Activated CD8-positive, alpha-beta memory T cell treated with anti-CD3 and anti-CD28 coated beads for 1 hour (primary cell): ENCODE measurements around the gene WASF3.

Source experiments
- DNase-seq, 2 donors: peaks; one replicate each; pipeline ENCODE4 v3.0.0-alpha.2; 2020; ENCODE audit warnings: low read depth in 1 of 2; ENCODE audit errors: extremely low read depth in 1 of 2

Gene WASF3

GRCh38 chr13:26544707-26545106 is 12.8 kb upstream of the WASF3 start:
- no peak for DNase-seq

DNA sequence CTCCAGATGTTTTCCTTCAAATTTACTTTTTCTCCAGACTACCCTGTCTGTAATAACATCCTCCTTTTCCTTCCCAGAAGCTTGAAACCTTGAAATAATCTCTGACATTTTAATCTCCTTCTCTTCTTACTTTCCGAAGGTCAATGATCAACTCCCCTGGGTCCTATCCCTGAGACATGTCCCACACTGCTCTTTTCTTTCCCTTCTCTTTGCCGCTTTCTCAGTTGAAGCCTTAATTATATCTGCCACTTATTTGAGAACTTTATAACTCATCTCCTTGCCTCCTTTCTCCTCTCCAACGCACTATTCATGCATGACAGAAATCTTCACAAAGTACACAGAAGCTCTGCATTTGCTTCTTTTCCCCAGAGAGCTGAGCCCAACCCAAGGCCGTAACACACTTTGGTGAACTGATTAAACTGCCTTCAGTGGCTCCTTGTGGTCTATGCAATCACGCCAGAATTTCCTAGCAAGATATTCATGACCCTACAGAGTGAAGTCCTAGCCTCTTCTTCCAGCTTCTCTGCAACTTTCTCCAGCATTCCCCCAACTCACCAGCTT is 9.2 kb upstream of the WASF3 start:
- no peak for DNase-seq

GRCh38 chr13:26549713-26550112 is 7.8 kb upstream of the WASF3 start:
- no peak for DNase-seq

DNA sequence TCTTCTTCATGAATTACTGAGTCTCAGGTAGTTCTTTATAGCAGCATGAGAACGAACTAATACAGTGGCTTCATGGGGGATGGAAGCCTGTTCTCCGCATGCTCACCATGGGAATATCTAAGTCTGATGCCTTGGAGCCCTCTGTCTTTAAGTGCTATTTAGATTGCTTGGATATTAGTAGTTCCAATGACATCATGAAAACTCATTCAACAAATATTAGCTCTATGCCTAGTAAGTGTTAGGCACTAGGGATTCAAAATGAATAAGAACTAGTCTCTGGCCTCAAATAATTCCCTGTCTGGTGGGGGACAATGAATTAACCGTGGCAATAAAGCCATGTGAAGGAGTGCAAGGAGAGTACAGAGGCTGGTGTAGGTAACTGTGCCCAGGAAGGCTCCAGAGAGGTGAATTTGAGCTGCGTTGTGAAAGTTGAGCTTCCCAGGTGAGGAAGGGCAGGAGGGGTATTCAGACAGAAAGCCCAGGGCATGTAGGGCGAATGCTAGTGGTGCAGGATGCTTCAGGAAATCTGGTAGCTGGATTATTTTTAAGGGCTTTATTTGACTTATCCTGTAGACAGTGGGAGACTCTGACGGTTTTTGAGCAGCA is 6.1 kb upstream of the WASF3 start:
- no peak for DNase-seq

DNA sequence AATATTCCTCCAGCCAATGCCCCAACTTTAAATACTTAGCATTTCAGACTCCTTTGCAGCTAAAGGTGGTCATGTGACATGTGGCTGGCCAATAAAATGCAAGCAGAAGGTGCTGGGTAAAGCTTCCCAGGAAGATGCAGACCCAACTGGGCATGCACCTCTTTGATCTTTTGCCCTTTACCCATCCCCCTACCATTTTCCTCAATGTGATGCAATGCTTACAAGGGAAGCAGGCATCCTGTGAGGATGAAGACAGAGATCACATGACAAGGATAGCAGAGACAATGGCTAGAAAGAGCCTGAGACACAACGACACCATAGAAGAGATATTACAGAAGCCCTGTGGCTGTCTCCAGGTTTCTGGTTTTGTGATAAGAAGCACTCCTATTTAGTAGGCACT is 2.1 kb upstream of the WASF3 start:
- no peak for DNase-seq

GRCh38 chr13:26557051-26557392 is 461 bp upstream of the WASF3 start:
- no peak for DNase-seq

- DNase-seq = no peak
Measured at GRCh38 chr13:26558074-26558805, 757 bp downstream of the WASF3 start.

DNA sequence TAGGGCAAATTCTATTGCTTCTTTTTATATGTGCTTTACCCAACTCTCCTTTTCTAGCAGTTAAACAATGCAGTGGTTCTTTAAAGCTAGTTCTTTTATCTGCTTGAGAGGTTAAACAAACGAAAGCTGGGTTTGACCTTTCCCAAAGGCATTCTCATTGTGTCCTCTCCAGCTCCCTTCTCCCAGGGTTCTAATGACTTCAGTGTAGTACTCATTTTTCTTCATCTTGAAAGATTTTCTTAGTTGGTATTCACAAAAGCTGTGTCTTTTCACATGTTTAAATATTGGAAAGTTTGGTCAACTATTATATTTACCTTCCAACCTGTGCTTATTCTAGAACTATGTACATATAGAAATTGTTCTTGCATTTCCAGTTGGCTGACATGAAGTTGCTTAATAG is 1.5 kb downstream of the WASF3 start:
- no peak for DNase-seq

DNA sequence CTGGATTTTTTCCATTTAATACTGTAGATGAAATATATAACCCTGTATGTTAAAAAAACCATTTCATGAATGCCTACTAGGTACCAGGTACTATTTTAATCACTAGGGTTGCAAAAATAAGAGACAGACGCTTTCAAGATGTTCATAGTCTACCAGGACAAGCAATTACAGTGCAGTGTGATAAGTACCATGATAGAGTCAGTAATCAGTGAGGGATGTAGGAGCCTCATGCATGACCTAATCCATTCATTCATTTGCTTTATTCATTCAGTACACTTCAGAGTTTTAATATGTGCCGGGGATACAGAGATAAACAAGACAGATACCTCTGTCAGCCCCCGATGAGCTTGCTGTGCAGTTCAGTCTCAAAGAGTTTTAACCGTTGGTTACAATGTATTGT is 3.0 kb downstream of the WASF3 start:
- no peak for DNase-seq

DNA sequence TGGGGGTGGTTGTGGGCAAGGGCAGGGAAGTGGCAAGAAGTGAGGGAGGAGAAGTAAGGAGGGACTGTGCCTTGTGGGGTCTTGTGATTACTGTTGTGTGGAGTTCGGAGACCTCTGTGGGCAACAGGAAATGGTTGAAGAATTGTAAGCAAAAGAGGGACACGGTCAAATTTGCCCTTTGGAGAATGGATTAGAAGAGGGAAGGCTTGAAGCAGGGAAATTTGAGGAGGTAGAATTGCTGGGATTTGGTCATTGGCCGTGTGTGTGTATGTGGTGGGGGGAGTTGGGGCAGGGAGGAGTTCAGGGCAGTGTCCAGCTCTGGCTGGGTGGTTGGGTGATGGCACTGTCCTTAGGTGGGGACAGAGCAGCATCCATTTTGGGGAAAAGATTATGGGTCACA is 3.6 kb downstream of the WASF3 start:
- DNase-seq = no peak

DNA sequence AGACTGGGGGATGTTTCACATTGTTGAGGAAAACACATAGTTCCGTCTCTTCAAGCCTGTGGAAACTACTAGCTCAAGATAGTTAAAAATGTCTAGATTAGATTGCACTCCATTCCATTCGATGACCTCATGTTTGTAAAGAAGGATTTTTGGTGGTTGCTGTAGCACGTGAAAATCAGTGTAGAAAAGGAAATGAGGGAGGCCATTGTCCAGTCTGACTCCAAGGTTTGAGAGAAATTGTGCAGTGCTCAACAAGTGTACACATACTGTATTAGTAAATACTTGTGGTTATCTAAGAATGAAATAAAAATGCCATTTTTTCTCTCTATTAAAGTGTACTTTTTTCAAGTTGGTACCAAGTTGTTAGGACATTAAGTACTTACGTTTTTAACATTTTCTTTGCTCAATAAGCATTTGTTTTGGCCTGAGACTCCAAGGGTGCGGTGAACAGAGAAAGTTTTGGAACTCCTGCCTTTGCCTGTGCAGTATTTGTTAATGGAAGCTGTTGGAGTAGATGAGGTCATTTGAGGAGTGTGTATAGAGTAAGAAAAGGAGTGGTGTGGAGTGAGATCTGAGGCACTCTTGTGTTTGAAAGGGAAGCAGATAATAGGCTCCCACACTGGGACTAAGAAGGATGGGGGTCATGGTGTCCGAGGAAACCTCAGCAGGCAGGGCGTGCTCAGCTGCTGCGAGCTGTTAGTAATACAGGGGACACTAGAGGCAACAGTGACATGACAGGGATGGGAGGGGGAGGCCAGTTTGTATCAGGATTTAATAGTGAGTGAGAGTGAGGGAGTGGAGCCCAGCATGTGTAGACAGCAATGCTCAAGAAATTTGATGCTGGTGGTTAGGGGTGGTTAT is 4.4 kb downstream of the WASF3 start:
- DNase-seq = no peak

- no peak for DNase-seq
Measured at GRCh38 chr13:26562512-26562890, 5.0 kb downstream of the WASF3 start.

- no peak for DNase-seq
Measured at GRCh38 chr13:26563713-26564112, 6.2 kb downstream of the WASF3 start.

- no peak for DNase-seq
Measured at GRCh38 chr13:26568132-26568815, 10.8 kb downstream of the WASF3 start.

DNA sequence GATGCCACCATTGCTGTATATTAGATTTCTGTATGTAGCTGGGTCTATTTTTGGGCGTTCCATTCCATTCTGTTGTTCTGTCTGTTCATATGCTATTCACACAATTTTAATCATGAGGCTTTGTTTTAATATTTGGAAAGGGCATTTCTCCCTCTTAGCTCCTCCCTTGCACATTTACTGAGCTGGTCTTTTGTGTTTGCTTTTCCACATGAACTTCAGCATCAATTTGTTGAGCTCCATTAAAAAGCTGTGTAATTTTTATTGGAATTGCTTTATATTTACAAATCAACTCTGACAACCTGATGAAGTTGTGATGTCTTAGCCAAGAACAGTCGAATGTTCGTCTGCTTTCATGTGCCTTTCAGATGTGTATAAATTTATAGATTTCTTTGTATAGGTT is 14.0 kb downstream of the WASF3 start:
- no peak for DNase-seq

- DNase-seq = no peak
Measured at GRCh38 chr13:26575244-26575643, 17.8 kb downstream of the WASF3 start.

GRCh38 chr13:26579580-26579979 is 22.1 kb downstream of the WASF3 start:
- DNase-seq = no peak

DNA sequence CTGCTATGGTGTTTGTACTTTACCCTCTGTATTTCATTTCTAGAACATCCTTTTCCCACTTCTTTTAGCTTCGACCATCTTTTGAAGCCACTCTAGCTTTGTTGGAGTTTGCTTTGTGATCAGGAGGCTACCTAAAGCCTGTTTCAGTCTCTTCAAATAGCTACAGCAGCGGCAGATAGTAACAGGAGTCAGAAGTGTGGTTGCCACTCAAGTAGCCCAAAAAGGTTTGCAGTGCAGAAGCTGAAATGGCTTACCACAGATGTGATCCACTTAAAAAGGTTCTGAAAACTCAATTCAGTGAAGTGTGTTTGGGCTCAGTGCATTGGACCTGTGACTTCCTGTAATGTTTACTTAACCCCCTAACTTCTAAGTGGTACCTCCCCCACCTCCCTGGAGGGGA is 26.2 kb downstream of the WASF3 start:
- DNase-seq = no peak

DNA sequence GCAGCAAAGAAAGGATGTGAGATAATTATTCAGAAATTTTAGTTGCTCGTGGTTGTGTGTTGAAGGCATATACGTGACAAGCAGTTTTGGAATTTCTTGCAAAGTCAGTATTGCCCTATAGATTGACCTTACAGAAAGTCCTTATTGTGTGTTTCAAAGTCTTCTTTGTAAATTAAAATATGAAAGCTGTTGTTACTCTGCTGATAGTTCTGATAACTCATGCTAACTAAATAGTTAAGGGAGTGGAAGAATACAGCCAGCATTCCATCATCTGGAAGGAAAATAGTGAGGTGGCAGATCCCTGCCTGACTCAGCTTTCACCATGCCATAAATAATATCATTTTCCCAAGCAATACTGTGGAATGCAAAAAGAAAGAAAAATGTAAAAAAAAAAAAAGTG is 27.2 kb downstream of the WASF3 start:
- DNase-seq = no peak

DNA sequence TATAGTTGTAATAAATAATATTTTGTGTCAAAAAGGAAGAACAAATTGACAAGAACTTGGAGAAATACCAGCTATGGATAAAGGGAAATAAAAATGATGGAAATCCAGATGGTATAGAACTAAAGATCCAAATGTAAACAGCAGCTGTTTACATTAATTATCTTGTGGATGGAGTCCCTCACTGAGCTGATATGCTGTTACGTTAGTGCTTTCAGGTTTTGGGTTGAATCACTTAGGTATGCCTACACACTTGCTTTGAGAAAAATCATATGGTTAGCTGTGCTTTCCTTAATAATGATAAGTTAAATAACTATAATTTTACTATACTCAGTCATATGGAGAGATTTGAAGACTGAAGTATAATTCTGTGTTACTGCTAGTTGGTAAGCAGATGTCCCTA is 27.7 kb downstream of the WASF3 start:
- no peak for DNase-seq

DNA sequence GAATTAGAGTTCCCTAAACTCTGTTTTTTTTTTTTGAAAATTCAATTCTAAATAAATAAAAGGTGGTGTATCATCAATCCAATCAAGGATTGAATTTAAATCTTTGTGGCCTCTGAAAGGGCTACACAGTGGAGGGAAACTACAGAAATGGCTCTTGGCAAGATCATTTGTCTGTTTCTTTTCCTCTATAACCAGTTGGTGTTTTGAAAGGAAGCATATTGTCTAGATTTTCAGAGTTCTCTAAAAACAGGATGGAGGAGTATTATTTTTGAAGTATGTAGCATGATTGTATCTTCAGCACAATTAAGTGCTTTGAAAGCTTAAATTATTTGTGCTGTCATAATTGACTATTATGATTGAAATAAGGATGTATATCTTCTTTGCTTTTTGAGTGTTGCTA is 29.8 kb downstream of the WASF3 start:
- DNase-seq = no peak
